Erythroblast (primary cell): ENCODE results near the gene MED15.
"Not testable (repeated sequence)": the region's sequence is repeated elsewhere in the genome, so short reads cannot be mapped to it uniquely, and the experiment has no call there.

ENCODE experiments used
- GATA1 ChIP-seq: IDR thresholded peaks from 2 replicates; pipeline ENCODE4 v1.6.1; 2011; ENCODE audit warnings: low read depth, mild to moderate bottlenecking, control low read depth, low read length, moderate library complexity
- POLR2A ChIP-seq: IDR thresholded peaks from 2 replicates; pipeline ENCODE4 v1.6.1; 2011; ENCODE audit warnings: mild to moderate bottlenecking, low read length

- TF ChIP-seq POLR2A, GATA1: not testable (repeated sequence)
Observed at GRCh38 chr22:20538875-20539274, 31.5 kb downstream of the MED15 start.
